ENCODE data around the gene SEC16A.

Gene SEC16A, protein sequence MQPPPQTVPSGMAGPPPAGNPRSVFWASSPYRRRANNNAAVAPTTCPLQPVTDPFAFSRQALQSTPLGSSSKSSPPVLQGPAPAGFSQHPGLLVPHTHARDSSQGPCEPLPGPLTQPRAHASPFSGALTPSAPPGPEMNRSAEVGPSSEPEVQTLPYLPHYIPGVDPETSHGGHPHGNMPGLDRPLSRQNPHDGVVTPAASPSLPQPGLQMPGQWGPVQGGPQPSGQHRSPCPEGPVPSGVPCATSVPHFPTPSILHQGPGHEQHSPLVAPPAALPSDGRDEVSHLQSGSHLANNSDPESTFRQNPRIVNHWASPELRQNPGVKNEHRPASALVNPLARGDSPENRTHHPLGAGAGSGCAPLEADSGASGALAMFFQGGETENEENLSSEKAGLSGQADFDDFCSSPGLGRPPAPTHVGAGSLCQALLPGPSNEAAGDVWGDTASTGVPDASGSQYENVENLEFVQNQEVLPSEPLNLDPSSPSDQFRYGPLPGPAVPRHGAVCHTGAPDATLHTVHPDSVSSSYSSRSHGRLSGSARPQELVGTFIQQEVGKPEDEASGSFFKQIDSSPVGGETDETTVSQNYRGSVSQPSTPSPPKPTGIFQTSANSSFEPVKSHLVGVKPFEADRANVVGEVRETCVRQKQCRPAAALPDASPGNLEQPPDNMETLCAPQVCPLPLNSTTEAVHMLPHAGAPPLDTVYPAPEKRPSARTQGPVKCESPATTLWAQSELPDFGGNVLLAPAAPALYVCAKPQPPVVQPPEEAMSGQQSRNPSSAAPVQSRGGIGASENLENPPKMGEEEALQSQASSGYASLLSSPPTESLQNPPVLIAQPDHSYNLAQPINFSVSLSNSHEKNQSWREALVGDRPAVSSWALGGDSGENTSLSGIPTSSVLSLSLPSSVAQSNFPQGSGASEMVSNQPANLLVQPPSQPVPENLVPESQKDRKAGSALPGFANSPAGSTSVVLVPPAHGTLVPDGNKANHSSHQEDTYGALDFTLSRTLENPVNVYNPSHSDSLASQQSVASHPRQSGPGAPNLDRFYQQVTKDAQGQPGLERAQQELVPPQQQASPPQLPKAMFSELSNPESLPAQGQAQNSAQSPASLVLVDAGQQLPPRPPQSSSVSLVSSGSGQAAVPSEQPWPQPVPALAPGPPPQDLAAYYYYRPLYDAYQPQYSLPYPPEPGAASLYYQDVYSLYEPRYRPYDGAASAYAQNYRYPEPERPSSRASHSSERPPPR (N-terminal part only)

DNA sequence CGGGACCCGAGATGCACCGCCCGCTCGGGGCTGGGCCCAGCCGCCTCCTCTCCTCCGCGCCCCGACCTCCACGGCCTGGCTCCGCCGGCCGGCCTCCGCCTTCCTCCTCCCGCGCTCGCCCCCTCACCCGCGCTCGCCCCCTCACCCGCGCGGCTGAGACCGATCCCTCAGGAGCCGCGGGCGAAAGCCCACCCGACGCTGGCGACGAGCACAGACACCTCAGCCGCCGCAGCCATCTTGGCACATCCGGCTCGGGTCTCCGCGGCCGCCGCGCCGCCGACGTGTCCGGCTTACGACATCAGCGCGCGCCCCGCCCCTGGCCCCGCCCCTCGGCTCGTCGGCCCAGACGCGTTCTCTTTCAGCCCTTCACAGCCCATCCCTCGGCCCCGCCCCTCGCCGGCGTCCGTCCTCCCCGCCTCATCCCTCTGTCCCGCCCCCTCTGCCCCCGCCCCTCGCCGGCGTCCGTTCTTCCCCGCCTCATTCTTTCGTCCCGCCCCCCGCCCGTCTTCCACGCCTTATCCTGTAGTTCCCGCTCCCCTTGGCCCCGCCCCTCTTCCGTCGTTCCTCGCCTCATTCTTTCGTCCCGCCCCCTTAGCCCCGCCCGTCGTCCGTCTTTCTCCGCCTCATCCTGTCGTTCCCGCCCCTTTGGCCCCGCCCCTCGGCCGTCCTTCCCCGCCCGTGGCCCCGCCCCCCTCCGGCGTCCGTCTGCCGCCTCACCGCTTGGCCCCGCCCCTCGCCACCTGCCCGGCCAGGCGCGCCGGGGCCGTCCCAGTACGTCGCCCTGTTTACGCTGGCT lies at the start of gene SEC16A:
Gene SEC16A (minus strand): TSS at position 248 of the 796 bp plus-strand sequence. CDS start 5,425 bp downstream, outside the sequence.
- DNase-seq (ENCODE audit: low read depth in 3 of 3, low spot score in 1 of 3) = peak; percentile 99 to 100 (median 100)

DNA sequence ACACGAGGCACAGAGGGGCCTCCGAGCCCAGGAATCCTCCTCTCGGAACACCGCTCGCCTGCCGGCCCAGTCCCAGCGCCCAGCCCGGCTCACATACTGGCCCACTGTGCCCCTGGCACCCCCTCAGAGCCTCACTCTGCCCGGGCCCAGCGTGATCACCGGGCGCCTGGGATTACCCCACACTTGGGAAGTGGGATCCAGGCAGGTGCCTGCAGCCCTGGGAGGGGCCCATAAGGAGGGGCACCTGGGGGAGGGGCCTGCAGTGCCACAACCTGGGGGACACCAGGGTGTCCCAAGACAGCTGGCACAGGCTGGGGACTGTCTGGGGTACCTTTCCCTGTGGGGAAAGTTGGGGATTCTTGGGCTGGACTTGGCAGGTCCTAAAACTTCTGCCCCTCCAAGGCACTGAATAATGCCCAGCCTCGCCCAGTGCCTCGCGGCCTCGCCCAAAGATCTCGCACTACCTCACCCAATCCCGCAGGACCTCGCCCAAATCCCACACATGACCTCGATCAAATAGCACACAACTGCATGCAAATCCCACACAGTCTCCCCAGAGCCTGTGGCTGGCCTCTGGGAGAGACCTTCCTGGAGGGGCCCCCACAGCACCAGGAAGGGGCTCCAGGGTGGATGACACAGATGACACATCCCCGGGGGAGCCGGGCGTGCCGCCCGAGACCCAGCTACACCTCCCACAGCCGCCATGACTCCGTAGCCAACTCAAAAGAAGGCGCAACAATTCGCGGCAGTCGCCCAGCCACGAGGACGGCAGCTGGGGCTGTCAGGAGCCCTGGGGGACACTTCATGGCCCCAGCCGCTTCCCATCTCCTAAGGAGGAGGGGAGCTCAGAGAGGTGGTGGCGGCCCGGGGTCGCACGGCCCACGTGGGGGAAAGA lies 49.3 kb upstream of the SEC16A start:
- no peak for DNase-seq (ENCODE audit: low read depth in 3 of 3, low spot score in 1 of 3)

DNA sequence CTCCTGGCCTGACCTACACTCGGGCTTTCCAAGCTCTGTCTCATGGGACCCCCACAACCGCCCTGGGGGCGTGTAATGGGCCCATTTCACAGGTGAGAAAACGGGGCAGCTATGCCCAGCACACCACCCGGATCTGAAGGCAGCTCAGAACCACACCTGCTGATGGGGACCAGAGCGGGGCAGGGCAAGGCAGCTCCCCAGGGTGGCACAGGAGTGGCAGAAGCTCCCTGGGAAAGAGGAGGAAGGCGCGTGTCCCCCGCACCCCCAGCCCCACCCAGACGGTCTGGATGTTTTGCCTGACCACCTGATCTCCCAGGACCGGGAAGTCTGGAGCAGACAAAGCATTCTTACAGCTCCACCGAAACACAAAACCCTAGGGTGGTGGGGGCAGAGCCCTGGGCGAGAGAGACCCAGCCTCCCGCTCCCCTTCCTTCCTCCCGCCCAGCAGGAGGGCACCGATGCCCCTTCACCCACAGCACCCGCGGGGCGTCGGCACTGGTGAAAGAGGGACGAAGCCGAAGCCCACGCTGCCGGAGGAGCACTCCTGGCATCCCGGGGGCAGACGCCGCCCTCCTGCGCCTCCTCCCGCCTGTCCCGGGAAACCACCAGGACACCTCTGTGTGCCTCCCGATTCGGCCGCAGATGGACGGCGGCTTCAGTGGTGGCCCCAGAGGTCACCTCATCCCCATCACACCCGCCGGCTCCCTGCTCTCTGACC lies 48.5 kb upstream of the SEC16A start:
- DNase-seq (ENCODE audit: low read depth in 3 of 3, low spot score in 1 of 3) = no peak

DNA sequence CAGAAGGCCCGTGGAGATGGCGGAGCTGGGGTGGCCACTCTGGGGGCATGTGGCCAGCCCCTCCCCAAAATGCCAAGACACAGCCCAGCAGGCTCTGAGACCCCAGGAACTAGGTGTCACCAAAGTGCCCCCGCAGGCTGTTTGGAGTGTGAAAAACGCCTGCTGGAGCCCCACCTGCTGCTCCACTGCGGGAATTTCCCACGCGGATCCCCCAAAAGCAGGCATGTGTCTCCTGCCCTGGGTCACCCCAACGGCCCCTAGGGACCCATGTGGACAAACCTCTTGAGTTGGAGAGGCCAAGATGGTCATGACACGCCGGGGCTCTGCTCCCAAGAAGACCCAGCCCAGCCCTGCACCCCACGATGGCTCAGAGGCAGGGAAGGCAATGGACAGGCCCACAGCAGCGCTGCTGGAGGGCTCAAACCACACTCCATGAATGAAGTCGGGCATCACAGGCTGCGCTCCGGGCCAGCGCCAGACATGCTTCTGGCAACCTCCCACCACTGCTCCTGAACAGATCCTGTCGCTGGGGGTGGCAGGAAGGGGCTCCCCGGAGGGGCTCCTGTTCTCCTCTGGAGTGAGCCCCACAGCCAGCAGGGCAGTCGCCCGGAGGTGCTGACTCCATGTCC lies 47.7 kb upstream of the SEC16A start:
- DNase-seq (ENCODE audit: low read depth in 3 of 3, low spot score in 1 of 3) = no peak

DNA sequence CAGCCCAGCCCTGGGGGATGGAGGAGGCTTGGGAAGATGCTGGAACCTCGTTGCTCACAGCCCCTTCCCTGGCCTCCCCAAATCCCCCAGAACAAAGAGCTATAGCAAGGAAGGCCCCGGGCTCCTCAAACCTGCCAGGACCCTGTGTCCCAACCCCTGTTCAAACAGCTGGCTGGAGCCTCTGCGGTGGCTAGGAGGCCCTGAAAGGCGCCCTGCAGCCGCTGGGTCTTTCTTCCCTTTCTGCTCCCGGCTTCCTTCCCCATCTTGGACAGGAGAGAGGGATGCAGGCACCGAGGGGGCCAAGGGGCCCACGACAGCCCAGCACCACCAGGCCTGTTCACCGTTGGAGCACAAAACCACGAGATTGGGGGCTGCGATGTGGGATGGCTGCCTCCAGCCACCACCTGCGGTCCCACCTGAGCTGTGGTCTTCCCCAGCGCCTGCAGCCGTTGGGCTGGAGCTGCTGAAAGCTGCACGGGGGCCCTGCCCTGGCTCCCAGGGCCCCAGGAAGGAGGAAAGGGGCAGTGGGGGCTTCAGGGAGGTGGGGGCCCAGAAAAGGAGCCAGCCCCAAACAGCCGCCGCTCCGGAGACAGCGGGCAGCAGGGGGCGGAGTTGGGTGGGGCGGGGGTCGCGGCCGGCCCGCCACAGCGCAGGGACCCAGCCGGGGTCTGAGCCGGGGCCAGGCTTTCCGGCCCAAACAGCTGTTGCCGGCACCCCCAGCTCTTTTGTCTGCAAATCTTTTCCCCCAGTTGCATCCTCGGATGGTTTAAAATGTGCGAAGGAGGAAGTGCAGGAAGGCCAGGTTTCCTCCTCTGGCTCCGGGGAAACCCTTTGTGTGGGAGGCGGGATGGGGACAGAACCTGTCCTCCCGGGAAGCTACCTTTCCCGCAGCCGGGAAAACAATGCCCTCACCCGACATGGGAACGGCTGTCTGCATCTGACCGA lies 46.9 kb upstream of the SEC16A start:
- DNase-seq (ENCODE audit: low read depth in 3 of 3, low spot score in 1 of 3) = no peak

DNA sequence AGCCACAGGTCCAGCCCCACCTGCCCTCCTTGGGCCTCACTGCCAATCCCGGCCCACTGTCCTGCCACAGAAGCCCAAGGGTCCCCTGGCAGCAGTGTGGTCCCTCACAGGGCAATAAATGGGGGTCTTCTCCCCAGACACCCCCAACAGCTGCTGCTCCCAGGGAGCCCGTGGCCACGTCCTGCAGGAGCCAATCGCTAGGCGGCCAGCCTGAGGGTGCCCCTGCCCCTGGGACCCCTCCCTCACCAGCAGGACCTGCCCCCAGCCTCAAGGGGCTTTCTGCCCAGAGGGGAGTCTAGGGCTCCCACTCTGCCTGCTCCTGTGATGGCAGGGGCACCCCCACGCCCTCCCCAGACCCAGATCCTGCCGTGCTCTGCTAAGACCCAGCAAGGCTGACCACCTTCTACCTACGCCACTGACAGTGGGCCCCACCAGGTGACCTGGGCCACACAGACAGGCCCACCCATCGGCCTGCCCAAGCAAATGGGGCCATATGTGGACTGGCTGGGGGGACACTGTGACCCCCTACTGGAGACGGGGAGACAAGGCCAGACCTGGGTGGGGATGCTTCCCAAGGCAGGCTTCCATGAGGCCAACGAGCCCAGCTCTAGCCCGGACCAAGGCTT lies 46.0 kb upstream of the SEC16A start:
- no peak for DNase-seq (ENCODE audit: low read depth in 3 of 3, low spot score in 1 of 3)

DNA sequence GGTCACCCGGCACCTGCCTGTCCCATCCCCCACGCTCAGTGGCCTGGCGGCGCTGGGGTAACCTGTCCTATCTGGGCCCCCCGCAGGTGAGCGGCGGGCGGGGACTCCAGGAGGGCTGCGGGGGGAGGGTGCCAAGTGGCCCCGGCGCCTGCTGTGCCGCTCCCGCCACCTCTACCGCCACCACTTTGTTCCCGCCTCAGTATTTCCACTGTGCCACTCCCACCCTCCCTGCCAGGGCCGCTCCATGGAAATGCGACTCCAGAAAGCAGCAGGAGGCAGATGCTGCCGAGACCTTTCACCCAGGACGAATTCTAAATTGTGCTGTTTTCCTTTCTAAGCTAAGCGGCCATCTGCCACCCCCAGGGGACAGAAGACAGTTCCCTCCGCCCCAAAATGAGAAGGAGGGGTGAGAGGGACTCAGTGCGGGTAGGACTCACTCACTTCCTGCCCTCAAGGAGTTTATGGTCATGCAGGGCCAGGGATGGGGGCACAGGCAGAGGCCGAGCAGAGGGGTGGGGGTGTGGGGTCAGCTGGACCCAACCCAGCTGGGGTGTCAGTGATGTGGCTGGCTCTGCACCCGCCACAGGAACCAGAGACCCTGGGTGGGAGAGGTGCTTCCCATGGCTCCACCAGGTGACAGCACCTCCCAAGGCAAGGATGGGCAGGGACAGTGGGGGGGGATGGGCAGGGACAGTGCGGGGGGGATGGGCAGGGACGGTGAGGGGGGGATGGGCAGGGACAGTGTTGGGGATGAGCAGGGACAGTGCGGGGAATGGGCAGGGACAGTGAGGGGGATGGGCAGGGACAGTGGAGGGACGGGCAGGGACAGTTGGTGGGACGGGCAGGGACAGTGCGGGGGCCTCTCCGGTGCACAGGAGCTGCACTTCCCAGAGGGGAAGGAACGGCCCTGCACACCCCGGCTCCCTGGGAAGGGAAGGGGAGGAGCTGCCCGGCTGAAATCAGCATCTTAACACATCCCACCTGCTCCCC lies 45.2 kb upstream of the SEC16A start:
- DNase-seq (ENCODE audit: low read depth in 3 of 3, low spot score in 1 of 3) = no peak

DNA sequence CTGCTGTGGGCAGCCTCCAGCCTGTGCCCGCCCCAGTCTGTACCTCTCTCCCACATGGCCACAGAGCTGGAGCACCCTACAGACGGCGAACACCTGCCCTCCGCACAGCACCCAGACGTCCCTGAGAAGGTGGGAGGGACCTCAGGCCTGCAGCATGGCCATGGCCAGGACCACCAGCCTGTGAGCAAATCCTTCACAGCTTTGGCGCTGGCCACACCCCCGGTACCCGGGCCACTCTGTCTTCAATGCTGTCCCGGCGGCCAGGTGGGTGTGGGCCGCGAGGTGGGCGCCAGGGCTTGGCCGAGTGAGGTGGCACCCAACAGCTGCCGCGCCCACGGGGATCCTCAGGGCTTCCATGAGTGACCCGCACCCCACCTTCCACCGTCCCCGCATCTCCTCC lies 44.3 kb upstream of the SEC16A start:
- DNase-seq (ENCODE audit: low read depth in 3 of 3, low spot score in 1 of 3) = no peak

DNA sequence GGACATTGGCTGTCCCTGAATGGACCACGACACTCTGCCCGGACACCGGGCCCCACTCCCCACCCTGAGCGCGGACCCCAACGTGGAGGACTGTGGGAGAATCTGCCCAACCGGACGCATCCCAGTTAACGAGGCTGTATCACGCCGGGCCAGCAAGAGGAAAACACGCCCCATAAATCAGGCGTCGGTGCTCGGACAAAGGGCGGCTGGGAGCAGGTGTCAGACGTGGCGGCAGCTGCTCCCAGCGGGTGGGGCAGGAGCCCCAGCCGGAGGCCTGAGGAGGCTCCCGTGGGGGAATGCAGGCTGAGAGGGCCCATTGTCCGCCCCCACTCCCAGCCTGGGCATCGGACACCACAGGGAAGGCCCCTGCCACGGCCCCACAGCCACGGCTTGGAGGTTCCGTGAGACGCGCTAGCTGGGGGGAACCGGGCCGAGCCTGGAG lies 43.8 kb upstream of the SEC16A start:
- DNase-seq (ENCODE audit: low read depth in 3 of 3, low spot score in 1 of 3) = no peak

DNA sequence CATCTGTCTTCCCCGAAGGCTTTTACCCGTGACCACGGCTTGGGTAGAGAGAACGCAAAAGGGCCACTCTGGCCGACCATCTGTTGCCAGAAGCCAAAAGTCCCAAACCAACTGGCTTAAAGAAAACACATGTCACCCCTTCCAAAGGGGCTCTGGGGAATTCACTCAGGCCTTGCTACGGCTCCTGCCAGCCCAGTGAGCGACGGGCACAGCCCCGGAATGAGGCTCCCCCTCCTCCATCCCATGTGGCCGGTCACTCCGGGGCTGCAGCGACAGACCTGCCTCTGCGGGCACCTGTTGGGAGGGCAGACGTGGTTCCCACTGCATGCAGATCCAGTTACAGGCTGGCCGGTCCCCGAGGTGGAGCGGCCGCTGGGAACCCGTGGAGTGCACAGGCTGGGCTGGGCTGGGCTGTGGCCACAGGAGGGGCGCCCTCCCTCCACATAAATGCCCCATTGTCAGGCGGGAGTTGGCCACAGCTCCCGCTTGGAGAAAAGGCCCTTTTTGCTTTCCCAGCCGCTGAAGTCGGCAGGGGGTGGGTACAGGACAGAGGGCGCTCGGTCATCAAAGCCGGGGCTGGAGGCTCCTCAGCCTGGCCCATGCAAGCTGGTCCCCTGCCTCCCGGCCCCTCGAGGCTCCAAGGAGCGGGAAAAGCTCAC lies 43.1 kb upstream of the SEC16A start:
- no peak for DNase-seq (ENCODE audit: low read depth in 3 of 3, low spot score in 1 of 3)

DNA sequence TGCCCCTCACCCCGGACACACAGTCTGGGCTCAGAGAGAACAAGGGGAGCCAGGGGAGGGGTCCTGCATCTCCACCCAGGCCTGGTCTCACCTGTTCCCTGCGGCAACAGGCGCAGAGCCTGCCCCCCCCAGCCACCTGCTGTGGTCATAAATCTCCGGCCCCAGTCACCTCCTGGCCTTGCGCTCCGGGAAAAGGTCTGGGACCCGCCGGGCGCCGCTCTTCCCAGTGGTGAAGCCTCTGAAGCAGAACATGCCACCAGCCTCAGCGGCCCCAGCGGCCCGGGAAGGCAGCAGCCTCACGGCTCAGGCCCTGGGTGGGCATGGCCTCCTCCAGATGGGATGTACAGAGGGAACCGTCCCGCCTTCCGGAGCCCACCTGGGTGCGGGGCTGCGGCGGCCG lies 42.4 kb upstream of the SEC16A start:
- no peak for DNase-seq (ENCODE audit: low read depth in 3 of 3, low spot score in 1 of 3)

DNA sequence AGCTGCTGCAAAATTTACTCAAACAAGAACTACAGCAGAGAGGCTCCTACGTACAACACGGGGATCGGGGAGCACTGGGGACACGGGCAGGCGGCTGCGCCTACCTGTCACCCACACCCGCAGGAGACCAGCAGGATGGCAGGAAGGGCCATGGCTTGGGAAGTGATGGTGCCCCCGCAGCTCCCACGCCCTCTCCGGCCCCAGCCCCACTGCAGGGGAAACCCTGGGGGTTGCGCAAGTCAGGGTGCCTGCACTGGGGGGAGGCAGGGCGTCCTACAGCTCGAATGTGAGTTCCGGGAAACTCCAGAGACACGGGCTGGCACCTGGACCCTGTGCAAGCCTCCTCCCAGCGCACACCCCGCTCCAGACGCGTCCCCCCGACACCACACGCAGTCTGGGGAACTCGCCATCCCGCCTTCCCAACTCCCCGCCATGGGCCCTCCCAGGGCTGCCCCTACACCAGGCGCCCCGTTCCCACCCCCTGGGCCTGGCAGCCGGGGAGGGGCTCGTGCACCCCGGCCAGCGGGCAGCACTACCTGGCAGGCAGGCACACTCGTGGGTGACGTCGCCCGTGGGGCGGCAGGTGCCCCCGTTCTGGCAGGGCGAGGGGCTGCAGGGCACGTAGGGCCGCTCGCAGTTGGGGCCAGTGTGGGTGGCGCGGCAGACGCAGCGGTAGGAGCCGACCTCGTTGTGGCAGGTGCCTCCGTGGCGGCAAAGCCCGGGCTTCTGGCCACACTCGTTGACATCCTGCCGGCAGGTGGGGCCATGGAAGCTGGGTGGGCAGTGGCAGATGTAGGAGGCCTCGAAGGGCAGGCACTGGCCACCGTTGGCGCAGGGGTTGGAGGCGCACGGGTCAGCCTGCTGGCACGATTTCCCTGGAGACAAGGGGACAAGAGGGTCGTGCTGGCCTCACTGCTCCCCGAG lies 39.7 kb upstream of the SEC16A start:
- no peak for DNase-seq (ENCODE audit: low read depth in 3 of 3, low spot score in 1 of 3)

DNA sequence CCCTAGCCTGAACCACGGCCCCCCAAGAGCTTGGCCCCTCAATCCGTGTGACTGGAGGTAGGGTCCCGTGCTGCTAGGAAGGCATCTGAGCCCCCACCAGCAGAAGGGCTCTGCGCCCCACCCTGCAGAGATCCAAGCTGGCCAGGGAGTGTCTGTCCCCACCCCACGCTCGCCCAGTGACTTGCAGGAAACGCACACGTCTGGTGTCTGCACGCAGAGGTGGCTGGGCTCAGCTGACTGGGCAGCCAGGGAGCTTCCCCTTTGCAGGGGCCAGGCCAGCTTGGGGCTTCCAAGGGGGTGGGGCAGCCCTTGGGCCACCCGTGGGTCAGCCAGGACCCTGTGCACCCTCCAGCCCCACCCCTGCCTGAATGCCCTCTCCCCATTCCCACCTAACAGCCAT lies 38.7 kb upstream of the SEC16A start:
- DNase-seq (ENCODE audit: low read depth in 3 of 3, low spot score in 1 of 3) = no peak

DNA sequence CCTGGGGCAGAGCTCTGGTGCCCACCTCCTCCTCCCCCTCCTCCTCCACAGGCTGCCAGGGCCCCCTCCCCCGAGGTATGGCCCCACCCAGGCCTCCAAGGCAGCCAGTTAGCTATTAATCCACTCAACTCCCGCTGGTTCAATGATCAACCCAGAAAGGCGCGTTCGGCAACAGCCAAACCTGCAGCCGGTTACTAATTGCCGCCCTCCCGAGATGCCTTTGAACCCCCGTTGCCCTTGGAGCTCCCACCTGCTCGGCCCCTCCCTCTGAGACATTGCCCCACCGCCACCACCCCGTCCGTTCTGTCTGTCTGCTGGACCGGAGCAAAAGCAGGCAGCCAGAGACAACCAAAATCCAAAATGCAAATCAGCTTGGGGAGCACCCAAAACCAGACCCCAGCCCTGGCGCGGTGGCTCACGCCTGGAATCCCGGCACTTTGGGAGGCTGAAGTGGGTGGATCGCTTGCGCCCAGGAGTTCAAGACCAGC lies 37.3 kb upstream of the SEC16A start:
- DNase-seq (ENCODE audit: low read depth in 3 of 3, low spot score in 1 of 3) = no peak

Measured in stimulated activated CD4-positive, alpha-beta T cell treated with anti-CD3 and anti-CD28 coated beads, TNF-alpha, amount 100 ng/mL, for 1 hour (primary cell).